GM19395 (cell line): ENCODE data around the gene YES1.
A peak's percentile ranks its signal among the peaks of the same experiment; 100 is the strongest.
"Not testable (repeated sequence)": the region's sequence is repeated elsewhere in the genome, so short reads cannot be mapped to it uniquely, and the experiment has no call there.

ENCODE experiments used
- ATAC-seq: cut with Tn5 transposase; IDR thresholded peaks from one replicate; pipeline ENCODE4 v1.9.1; 2021; ENCODE audit warnings: mild to moderate bottlenecking, moderate library complexity; ENCODE audit not compliant: unreplicated experiment

YES1 gene

DNA sequence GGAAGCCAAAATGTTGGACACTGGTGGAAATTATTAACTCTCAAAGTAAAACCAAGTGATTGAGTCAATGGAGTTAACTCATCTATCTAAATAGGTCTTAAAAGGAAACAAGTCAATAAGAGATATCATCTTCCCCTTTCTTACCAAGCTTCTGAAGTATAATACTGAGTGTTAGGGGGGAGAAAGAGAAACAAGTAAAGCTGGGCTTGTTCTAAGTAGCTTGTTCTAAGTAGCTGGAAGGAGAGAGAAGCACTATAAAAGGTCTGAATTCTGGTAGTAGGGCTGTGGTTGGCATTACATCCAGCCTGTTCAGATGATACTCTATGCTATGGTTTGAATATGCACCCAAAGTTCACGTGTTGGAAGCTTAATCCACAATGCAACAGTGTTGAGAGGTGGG lies 26.8 kb downstream of the YES1 start:
- no peak for ATAC-seq

DNA sequence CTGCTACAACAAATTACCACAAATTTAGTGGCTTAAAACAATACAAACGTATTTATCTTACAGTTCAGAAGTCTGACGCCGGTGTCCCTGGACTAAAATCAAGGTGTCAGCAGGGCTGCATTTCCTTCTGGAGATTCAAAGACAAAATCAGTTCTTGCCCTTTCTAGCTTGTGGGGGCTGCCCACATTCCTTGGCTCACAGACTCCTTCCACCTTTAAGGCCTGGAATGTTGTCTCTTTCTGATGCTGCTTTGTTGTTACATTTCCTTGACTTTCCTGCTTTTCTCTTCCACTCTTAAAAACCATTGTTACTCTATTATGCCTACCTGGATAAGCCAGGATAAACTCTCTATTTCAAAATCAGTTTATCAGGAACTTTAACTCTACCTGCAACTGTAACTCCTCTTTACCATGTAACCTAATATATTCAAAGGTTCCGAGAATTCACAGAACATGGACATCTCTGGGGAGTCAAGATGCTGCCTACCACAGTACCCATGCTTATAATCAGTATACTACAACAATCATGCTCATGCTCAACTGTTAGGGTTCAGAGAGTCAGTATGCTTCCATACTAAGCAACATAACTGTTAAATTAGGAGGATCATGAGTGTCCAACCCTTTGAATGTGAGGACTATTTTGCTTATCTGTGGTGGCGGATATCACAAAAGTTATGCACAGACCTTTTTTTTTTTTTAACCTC lies 27.4 kb downstream of the YES1 start:
- ATAC-seq, result no peak

DNA sequence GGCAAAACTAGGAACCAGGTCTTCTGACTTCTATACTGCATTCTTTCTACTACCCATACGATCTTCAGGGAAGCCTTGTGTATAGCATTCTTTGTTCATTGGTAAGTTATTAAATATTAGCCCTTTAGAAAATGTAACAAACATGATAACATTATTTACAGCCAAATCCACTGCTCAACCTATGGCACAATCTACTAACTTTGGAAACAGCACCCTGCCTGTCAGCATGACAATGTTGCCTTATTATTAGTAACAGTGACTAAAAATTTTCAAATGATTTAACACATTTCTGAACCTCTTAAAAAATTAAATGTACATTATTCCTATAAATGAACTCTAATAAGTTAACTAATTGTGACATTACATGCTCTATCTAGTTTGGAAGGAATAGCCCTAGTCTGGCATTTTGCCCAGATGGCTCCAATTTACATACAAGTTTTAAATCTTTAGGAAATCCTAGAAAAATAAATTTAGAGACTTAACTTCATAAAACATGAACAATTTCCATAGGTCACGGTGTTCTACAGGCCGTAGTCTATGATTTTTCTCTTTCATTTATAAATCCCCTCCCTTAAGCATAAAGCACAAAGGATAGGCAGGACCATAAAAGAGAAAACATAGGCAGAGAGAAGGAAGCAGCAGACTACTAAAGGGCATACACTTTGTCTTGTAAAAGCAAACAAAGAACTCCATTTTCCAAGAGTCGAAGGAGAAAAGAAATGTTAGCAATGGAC lies 33.7 kb downstream of the YES1 start:
- ATAC-seq, result no peak

DNA sequence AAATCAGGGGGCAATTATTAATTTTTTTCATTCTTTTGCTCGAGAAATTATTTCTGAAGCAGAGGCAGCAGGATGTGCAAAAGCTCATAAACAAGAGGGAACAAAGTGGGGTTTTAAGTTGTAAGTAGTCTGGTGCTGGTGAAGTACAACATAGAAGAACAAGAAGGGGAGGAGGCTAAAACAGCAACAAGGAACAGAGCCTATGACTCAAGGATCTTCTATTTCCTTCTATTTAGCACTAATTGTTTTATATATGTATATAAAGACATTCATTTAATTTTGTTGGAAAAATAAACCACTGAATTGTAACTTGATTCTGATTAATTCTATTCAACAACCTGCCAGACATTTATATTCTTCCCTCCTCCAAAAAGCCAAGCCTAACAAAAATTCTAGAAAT lies 35.0 kb downstream of the YES1 start:
- no peak for ATAC-seq

DNA sequence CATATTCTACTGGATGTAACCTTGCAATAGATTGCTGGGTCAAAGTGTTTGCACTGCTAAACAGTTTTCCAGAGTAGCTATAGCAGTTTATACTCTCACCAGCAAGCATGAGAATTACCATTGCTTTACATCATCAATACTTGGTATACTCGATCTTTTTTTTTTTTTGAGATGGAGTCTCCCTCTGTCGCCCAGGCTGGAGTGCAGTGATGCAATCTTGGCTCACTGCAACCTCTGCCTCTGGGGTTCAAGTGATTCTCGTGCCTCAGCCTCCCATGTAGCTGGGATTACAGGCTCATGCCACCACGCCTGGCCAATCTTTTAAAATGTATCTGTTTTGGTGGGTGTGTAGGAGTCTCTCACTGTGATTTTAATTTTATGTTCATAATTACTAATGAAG lies 36.0 kb downstream of the YES1 start:
- ATAC-seq, result not testable (repeated sequence)

DNA sequence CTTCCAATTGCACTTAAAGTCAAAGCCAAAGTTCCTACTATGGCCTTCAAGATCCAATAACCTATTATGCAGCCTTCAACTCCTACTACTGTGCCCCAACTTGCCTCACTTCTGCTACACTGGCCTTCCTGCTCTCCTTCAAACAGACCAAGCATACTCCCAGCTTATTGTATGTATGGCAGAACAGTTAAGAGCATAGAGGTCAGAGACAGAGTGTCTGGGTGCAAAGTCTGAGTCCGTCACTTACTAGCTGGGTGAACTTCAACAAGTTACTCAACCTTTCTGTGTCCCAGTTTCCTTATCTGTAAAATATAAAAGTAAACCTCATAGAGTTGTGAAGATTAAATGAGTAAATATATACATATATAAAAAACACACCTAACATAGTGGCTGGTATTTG lies 37.2 kb downstream of the YES1 start:
- no peak for ATAC-seq

DNA sequence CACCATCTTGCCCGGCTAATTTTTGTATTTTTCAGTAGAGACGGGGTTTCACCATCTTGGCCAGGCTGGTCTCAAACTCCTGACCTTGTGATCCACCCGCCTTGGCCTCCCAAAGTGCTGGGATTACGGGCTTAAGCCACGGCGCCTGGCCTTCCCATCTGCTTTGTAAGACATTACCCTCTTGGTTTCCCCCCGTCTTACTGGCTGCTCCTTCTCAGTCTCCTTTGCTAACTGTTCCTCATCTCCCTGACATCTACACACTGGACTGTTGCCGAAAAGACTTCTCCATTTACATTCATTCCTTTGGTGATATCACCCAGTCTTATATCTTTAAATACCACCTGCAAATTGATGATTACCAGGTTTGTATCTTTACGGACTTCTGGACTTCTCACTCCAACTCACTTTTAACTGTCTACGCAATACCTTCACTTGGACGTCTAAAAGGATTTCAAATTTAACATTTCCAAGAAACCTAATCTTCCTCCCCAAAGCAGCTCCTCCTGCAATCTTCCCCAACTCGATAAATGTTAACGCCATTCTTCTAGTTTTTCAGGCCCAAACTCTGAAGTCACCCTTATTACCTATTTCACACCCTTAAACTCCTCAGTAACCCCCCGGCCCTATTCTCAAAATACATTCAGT lies 37.9 kb downstream of the YES1 start:
- no peak for ATAC-seq

DNA sequence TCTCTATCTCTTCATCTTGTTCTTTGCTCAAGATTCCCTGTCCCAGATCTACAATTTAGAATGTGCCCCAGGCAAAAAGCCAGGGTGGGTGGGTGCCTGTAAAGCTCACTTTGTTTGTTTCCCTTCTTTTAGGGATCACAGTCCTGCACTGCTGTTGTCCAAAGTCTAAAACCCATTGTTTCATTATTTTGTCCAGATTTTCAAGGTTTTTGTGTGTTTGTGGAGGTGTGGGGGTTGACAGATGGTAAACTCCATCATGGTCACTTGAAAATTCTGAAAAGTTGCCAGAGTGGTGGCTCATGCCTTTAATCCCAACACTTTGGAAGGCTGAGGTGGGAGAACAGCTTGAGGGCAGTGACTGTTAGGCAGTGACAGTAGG lies 41.5 kb downstream of the YES1 start:
- ATAC-seq, result no peak

DNA sequence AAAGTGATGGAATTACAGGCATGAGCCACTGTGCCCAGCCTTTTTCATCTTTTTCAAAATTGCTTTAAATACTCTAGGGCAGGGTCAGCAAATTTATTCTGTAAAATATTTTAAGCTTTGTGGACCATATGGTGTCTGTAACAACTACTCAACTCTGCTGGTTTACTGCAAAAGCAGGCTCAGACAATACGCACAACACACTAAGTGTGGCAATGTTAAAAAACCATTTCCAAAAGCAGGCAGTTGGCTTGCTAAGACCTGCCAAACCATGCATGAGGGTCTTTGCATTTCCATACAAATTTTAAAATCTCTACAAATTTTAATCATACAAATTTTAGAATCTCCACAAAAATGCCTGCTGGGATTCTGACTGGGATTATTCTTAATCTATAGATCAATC lies 44.1 kb downstream of the YES1 start:
- ATAC-seq, result no peak

DNA sequence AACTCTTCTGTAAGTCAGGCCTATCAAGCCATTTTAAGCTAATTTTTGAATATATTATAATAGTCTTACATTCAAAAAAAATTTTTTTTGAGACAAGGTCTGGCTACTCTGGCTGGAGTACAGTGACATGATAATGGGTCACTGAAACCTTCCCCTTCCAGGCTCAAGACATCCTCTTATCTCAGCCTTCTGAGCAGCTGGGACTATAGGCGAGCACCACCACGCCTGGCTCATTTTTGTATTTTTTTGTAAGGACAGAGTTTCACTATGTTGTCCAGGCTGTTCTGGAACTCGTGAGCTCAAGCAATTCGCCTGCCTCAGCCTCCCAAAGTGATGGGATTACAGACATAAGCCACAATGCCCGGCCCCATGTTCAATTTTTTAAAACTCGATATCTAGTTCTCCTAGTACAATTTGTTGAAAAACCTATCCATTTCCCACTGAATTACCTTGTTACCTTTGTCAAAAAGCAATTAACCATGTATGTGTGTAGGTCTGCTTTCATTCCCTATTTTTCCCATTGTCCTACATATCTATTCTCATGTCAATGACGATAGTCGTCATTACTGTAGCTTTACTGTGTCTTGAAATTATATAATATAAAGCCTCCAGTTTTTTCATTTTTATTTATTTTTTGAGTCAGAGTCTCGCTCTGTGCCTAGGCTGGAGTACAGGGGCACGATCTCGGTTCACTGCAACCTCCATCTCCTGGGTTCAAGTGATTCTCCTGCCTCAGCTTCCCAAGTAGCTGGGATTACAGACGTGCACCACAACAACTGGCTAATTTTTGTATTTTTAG lies 44.8 kb downstream of the YES1 start:
- no peak for ATAC-seq

DNA sequence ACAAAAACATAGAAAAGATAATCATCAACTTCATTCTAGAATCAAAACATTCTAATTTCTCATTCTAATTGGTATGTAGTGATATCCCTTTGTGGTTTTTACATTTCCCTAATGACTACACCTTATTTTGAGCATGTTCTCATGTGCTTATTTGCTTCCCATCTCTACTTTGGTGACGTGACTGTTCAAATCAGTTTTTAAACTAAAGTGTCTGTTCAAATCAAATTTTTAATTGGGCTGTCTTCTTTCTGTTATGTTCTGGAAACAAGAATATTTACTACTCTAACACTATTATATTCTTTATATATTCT lies 45.5 kb downstream of the YES1 start:
- ATAC-seq, result no peak

DNA sequence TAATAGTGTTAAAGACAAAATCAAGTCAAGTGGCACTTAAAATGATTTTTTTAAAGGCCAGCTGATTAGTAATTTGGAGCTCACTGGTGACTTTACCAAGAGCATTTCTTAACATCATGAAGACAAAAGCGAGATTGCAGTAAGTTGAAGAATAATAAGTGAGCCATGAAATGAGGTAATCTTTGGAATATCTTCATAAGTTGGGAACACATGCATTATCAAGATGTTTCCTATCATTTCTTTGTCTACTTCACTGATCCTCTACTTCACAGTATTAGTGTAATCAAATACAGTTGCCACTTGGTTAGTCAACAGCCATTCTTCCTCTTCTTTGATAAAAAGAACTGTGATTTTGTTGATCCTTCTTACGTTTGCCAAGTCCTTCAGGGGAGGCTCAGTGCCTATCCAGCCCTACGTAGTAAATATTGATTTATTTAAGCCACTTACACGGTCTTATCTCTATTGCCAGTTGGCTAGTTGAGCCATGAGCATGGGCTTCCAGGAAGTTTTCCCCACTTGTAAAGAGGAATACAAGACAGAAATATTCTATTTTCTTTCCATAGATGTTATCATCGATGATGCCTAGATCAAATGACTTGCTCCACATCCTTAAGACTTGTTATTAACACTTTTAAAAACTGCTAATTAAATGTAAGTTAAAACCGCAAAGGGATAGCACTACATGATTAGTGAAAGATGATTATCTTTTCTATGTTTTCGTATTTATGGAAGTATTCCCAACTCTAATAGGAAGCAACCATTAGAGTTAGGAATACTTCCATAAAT lies 46.1 kb downstream of the YES1 start:
- ATAC-seq, result no peak

DNA sequence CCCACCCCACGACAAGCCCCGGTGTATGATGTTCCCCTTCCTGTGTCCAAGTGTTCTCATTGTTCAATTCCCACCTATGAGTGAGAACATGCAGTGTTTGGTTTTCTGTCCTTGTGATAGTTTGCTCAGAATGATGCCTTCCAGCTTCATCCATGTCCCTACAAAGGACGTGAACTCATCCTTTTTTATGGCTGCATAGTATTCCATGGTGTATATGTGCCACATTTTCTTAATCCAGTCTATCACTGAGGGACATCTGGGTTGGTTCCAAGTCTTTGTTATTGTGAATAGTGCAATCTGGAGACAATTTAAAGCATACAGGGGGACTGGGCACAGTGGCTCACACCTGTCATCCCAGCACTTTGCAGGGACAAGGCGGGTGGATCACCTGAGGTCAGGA lies 52.2 kb downstream of the YES1 start:
- not testable (repeated sequence) for ATAC-seq

DNA sequence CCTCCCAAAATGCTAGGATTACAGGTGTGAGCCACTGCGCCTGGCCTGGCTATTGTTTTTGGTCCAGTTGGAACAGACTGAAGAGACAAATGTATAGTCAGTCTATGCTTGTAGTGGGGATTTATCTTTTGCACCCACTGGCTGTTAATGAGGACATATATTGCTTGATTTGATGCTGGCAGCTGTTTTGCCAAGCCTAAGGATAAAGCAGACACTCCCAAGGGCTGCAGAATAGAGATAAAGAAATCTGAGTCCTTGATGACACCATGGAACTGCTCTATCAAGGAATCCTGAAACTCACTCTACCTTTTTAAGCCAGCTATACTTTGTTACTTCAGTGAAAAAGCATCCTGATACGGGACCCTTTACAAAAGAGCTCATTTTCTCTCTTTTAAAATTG lies 56.5 kb downstream of the YES1 start:
- ATAC-seq, result no peak

DNA sequence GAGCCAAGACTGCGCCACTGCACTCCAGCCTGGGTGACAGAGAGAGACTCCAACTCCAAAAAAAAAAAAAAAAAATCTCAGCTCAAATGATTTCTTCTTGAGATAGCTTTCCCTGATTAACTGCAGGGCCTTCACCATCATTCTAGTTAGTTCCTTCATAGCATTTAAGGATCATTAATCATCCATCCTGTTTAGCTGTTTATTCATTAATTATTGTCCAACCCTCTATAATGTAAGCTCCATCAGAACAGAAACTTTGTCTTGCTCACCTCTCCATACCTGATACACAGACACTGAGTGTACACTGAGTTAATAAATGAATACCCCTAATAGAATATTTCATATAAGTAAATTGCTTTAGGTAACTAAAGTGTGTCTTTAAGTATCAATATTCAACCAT lies 57.4 kb downstream of the YES1 start:
- no peak for ATAC-seq

DNA sequence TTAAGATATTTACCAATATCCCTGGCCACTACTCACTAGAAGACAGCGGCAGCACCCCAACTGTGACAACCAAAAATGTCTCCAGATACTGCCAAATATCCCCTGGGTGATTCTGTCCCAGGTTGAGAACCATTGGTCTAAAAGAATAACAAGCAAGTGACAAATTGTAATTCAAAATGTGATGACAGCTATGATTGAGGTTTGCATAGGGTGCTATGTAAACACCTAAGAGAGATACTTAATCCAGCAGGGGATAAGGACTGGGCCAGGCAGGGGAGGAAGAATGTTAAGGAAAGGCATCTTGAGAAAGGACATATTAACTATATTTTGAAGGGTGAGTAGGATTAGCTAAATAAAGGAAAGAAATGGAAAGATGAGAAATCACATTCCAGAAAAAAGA lies 61.6 kb downstream of the YES1 start:
- no peak for ATAC-seq

DNA sequence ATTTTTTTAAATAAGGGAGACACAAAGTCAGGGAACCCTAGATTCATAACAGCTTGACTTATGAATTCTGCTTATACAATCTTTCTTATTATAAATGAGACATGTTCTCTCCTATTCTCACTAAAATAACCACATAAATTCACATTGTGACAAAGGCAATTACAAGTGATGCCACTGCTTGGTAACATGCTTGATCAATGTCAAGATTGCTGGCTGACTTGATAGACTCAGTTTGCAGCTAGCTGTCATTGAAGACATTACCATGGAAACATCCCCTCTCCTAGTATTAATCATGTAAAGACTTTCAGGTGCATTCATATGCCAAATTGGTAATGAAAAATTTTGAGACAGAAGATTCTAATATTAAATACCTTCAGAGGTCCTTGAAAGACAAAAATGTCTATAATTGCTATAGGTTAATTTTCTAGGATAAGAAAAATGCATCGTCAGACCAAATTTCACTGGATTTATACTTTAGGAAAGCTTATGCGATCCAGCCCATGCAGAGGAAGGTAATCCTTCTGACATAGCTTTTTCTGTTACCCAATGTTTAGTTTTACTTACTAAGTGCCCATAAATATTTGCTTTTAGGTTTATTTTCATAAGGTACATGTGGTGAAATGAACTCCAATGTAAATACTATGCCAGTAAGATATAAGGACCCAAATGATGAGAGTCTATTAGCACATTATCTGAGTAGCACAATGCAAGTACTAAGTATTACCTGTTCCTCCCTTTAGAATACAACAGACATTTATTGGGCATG lies 67.0 kb downstream of the YES1 start:
- ATAC-seq, result no peak

DNA sequence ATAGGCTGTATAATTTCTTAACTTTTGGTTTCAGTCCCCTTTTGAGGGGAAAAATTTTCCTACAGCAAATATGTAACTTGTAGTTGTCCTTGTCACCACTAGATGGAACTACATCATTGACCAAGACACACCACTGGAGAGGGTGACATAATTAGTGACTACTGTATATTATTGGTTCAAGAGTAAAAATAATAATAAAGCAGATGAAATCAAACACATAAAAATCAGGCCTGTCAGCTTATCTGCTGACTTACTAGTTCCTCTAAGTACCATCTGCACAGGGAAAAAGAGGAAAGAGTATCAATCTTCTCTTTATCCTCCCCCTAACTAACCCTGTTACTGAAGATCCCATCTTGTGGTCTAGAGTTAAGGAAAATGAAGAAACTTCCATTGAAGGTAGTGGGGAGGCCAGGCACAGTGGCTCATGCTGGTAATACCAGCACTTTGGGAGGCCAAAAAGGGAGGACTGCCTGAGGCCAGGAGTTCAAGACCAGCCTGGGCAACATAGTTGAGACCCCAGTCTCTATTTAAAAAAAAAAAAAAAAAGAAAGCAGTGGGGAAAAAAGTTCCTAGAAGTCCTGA lies 70.0 kb downstream of the YES1 start:
- ATAC-seq, result peak; percentile 92

DNA sequence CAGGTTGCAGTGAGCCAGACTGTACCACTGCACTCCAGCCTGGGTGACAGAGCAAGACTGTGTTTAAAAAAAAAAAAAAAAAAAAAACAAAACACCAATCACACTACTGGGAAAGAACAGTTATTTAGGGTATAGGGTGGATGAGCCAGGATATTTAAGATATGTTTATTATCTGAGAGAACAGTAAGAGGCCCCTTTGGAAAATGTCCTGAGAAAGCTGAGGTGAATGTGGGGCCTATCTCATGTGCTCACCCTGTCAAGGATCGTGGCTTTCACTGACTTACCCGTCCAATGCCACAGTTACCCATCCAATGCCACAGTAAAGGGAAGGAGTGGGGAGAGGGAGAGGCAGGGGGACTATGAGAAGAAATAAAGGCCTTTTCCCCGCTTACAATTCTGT lies 79.7 kb downstream of the YES1 start:
- ATAC-seq, result no peak

DNA sequence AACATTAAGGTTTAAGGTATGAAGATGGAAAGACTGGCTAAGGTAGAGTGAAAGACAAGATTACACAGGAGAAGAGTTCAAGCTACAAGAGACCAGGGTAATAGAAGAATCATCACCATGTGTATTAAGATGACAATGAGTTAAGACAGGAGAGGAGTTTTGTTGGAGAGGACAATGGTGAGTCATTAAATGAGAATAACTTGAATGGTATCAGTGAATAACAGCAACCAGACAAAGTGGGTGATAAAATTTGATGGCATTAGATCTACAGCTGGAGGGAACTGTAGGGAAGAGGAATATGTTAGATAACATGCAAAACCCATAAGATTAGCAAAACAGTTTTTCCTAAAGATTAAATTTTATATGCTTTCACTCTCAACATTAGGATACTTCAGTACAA lies 80.9 kb downstream of the YES1 start:
- ATAC-seq, result no peak
